K562 (cell line): Measurements from ENCODE around the gene GRAMD2A. TPM values are rescaled to one million over a fixed set of nuclear protein-coding genes. Genes with fewer than 3 reads are reported as not detected.

Experiments
- BMI1 ChIP-seq: fragments of 150-350 bp; IDR thresholded peaks from 2 replicates; pipeline ENCODE4 v1.6.1; 2014; ENCODE audit warnings: low read length
- ESRRA ChIP-seq: fragments of 450-650 bp; IDR thresholded peaks from 2 replicates; pipeline ENCODE4 v1.6.1; 2014; ENCODE audit warnings: low read depth, mild to moderate bottlenecking, moderate library complexity, borderline replicate concordance
- HDGF ChIP-seq: fragments of 450-650 bp; IDR thresholded peaks from 2 replicates; pipeline ENCODE4 v1.6.1; 2016
- HOXB6 ChIP-seq: fragments of 250-450 bp; sonication (Bioruptor Pico); IDR thresholded peaks from 2 replicates; pipeline ENCODE4 v1.5.1; 2022; ENCODE audit warnings: mild to moderate bottlenecking, borderline replicate concordance
- POLR2G ChIP-seq: fragments of 200-400 bp; formaldehyde crosslinking; IDR thresholded peaks from 2 replicates; pipeline ENCODE4 v1.6.1; 2017; ENCODE audit warnings: low read depth, mild to moderate bottlenecking, antibody characterized with exemption, low read length, moderate library complexity
- ZBTB2 ChIP-seq: fragments of 450-650 bp; IDR thresholded peaks from 2 replicates; pipeline ENCODE4 v1.6.1; 2016; ENCODE audit warnings: antibody characterized with exemption
- polyA plus RNA-seq, 8 experiments: library from polyadenylated mRNA; depleted of rRNA in 4 of 8; stranded (reverse) in 5 of 8; unstranded in 3 of 8; fragments of >200 nt; fragmentation: Nextera tagmentation in 2 of 8; fragmentation: Illumina TruSeq in 1 of 8; extraction: Ambion mirVana in 2 of 8; extraction: Trizol in 1 of 8; gene quantifications; 2 replicates each; pipeline versions ENCODE4 v1.2.1 to v1.2.3, GENCODE V29; 2011 to 2014; ENCODE audit warnings: inconsistent platforms in 1 of 8, missing spikeins in 1 of 8
- total RNA-seq, 7 experiments: library from RNA; depleted of rRNA in 6 of 7; stranded (reverse); fragments of >200 nt in 6 of 7; fragmentation: Illumina TruSeq in 2 of 7; extraction: Trizol in 2 of 7; gene quantifications; 2 replicates each; pipeline versions ENCODE4 v1.2.1 to v1.2.3, GENCODE V29; 2011 to 2021; ENCODE audit warnings: low replicate concordance in 1 of 7
- TF ChIP-seq, protein P1 (sequence below): fragments of 250-450 bp; sonication (Bioruptor Pico); IDR thresholded peaks from 2 replicates; pipeline ENCODE4 v1.9.0; 2021; ENCODE audit warnings: mild to moderate bottlenecking, inconsistent platforms
- TF ChIP-seq, protein P2 (sequence below), 2 experiments: fragments of 450-650 bp in 1 of 2; IDR thresholded peaks; 2 replicates each; pipeline ENCODE4 v1.6.1; 2011 to 2017; ENCODE audit warnings: low read depth in 2 of 2, antibody characterized with exemption in 1 of 2, borderline replicate concordance in 1 of 2, low read length in 1 of 2, mild to moderate bottlenecking in 1 of 2, mixed read lengths in 1 of 2; ENCODE audit not compliant: control insufficient read depth in 1 of 2

The GRAMD2A gene
- total and polyA plus RNA-seq, 9 of the 15 experiments (the other 6 are each of a cell fraction or from before 2014, with no cell fraction given) = 0.08 to 0.22 TPM; not detected in 7

- TF ChIP-seq, protein P1, sequence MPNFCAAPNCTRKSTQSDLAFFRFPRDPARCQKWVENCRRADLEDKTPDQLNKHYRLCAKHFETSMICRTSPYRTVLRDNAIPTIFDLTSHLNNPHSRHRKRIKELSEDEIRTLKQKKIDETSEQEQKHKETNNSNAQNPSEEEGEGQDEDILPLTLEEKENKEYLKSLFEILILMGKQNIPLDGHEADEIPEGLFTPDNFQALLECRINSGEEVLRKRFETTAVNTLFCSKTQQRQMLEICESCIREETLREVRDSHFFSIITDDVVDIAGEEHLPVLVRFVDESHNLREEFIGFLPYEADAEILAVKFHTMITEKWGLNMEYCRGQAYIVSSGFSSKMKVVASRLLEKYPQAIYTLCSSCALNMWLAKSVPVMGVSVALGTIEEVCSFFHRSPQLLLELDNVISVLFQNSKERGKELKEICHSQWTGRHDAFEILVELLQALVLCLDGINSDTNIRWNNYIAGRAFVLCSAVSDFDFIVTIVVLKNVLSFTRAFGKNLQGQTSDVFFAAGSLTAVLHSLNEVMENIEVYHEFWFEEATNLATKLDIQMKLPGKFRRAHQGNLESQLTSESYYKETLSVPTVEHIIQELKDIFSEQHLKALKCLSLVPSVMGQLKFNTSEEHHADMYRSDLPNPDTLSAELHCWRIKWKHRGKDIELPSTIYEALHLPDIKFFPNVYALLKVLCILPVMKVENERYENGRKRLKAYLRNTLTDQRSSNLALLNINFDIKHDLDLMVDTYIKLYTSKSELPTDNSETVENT (CRISPR knock-in tag) = no peak
- no peak for TF ChIP-seq HDGF
- TF ChIP-seq POLR2G = no peak
- TF ChIP-seq, protein P2, sequence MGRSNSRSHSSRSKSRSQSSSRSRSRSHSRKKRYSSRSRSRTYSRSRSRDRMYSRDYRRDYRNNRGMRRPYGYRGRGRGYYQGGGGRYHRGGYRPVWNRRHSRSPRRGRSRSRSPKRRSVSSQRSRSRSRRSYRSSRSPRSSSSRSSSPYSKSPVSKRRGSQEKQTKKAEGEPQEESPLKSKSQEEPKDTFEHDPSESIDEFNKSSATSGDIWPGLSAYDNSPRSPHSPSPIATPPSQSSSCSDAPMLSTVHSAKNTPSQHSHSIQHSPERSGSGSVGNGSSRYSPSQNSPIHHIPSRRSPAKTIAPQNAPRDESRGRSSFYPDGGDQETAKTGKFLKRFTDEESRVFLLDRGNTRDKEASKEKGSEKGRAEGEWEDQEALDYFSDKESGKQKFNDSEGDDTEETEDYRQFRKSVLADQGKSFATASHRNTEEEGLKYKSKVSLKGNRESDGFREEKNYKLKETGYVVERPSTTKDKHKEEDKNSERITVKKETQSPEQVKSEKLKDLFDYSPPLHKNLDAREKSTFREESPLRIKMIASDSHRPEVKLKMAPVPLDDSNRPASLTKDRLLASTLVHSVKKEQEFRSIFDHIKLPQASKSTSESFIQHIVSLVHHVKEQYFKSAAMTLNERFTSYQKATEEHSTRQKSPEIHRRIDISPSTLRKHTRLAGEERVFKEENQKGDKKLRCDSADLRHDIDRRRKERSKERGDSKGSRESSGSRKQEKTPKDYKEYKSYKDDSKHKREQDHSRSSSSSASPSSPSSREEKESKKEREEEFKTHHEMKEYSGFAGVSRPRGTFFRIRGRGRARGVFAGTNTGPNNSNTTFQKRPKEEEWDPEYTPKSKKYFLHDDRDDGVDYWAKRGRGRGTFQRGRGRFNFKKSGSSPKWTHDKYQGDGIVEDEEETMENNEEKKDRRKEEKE (IDR thresholded peaks at IDR 0.05; ENCODE audit: borderline replicate concordance in 1 of 2, control insufficient read depth in 1 of 2, low read depth in 2 of 2, low read length in 1 of 2) = no peak
- TF ChIP-seq BMI1 = no peak
- TF ChIP-seq ESRRA = no peak
- TF ChIP-seq ZBTB2 = no peak
- no peak for TF ChIP-seq HOXB6 (CRISPR knock-in tag)
Measured at GRCh38 chr15:72131922-72132321, 65.7 kb downstream of the GRAMD2A start (continued).
